ES-I3 (cell line): ENCODE measurements around the gene ANKRD10.
"Not testable (repeated sequence)": the region's sequence is repeated elsewhere in the genome, so short reads cannot be mapped to it uniquely, and the experiment has no call there.

Source experiments
- H3K36me3 ChIP-seq: 2 replicates; pipeline ENCODE4 v1.6.1; 2013; ENCODE audit warnings: mild to moderate bottlenecking, low read length, control low read depth, moderate library complexity; ENCODE audit not compliant: insufficient read depth
- H3K4me1 ChIP-seq: 2 replicates; pipeline ENCODE4 v1.6.1; 2013; ENCODE audit warnings: mild to moderate bottlenecking, control low read depth, low read length; ENCODE audit not compliant: insufficient read depth
- H3K9ac ChIP-seq: 2 replicates; pipeline ENCODE4 v1.6.1; 2013; ENCODE audit warnings: low read depth, mild to moderate bottlenecking, low read length, moderate library complexity
- H3K9me3 ChIP-seq: 2 replicates; pipeline ENCODE4 v1.6.1; 2013; ENCODE audit warnings: mild to moderate bottlenecking, low read length, moderate library complexity; ENCODE audit not compliant: control insufficient read depth, insufficient read depth

The ANKRD10 gene

GRCh38 chr13:110915057-110915873 is at the start of gene ANKRD10:
Gene ANKRD10, minus strand, starts transcription at chr13:110915069. Its CDS starts 135 bp downstream, at chr13:110914934.
- Histone ChIP-seq H3K36me3 (no peaks in the 10 kb centered on the region), H3K9ac (peak within 1 kb of the TSS; percentile 94), H3K9me3 (no peaks in the 10 kb centered on the region), H3K4me1 (peaks cover 19% of the 10 kb centered on the region)

GRCh38 chr13:110964229-110965037 is 49.6 kb upstream of the ANKRD10 start:
- H3K9ac ChIP-seq: no peak overlapping the region
- no peaks in the 10 kb centered on the region for H3K4me1 ChIP-seq
- H3K9me3 ChIP-seq: peaks cover 25% of the 10 kb centered on the region
- no peaks in the 10 kb centered on the region for H3K36me3 ChIP-seq

GRCh38 chr13:110963554-110963970 is 48.7 kb upstream of the ANKRD10 start:
- H3K4me1 ChIP-seq: no peaks in the 10 kb centered on the region
- no peak overlapping the region for H3K9ac ChIP-seq
- H3K9me3 ChIP-seq: peaks cover 25% of the 10 kb centered on the region
- no peaks in the 10 kb centered on the region for H3K36me3 ChIP-seq

GRCh38 chr13:110961959-110962358 is 47.1 kb upstream of the ANKRD10 start:
- Histone ChIP-seq H3K9me3 (peaks cover 25% of the 10 kb centered on the region), H3K36me3 (no peaks in the 10 kb centered on the region), H3K9ac (no peak overlapping the region), H3K4me1 (no peaks in the 10 kb centered on the region; the same call in 1 of the 2 replicates)

GRCh38 chr13:110960204-110960603 is 45.3 kb upstream of the ANKRD10 start:
- no peaks in the 10 kb centered on the region for H3K36me3 ChIP-seq
- peaks cover 17% of the 10 kb centered on the region for H3K9me3 ChIP-seq
- no peaks in the 10 kb centered on the region; the same call in 1 of the 2 replicates for H3K4me1 ChIP-seq
- no peak overlapping the region for H3K9ac ChIP-seq

- H3K4me1 ChIP-seq: no peaks in the 10 kb centered on the region; the same call in 1 of the 2 replicates
- H3K9me3 ChIP-seq: peaks cover 17% of the 10 kb centered on the region
- H3K36me3 ChIP-seq: no peaks in the 10 kb centered on the region
- H3K9ac ChIP-seq: no peak overlapping the region
Observed at GRCh38 chr13:110957931-110958330, 43.1 kb upstream of the ANKRD10 start.

- Histone ChIP-seq H3K36me3 (no peaks in the 10 kb centered on the region), H3K9me3 (peaks cover 14% of the 10 kb centered on the region), H3K9ac (no peak overlapping the region), H3K4me1 (no peaks in the 10 kb centered on the region; the same call in 1 of the 2 replicates)
Observed at GRCh38 chr13:110957181-110957884, 42.5 kb upstream of the ANKRD10 start.

GRCh38 chr13:110956216-110956615 is 41.3 kb upstream of the ANKRD10 start:
- H3K9ac ChIP-seq, H3K36me3 ChIP-seq, H3K4me1 ChIP-seq: not testable (repeated sequence)
- peaks cover 12% of the 10 kb centered on the region for H3K9me3 ChIP-seq

- H3K9ac ChIP-seq, H3K9me3 ChIP-seq, H3K4me1 ChIP-seq, H3K36me3 ChIP-seq: not testable (repeated sequence)
Observed at GRCh38 chr13:110955608-110956007, 40.7 kb upstream of the ANKRD10 start.

GRCh38 chr13:110955072-110955503 is 40.2 kb upstream of the ANKRD10 start:
- H3K36me3 ChIP-seq, H3K4me1 ChIP-seq, H3K9me3 ChIP-seq, H3K9ac ChIP-seq: not testable (repeated sequence)

GRCh38 chr13:110954533-110954920 is 39.7 kb upstream of the ANKRD10 start:
- H3K36me3 ChIP-seq, H3K9me3 ChIP-seq, H3K4me1 ChIP-seq, H3K9ac ChIP-seq: not testable (repeated sequence)

- Histone ChIP-seq H3K4me1 (no peaks in the 10 kb centered on the region; the same call in 1 of the 2 replicates), H3K36me3 (no peaks in the 10 kb centered on the region), H3K9ac (no peak overlapping the region), H3K9me3 (no peaks in the 10 kb centered on the region; the same call in 1 of the 2 replicates)
Observed at GRCh38 chr13:110953833-110954532, 39.1 kb upstream of the ANKRD10 start.

- H3K9me3 ChIP-seq: no peaks in the 10 kb centered on the region; the same call in 1 of the 2 replicates
- no peaks in the 10 kb centered on the region for H3K36me3 ChIP-seq
- no peaks in the 10 kb centered on the region; the same call in 1 of the 2 replicates for H3K4me1 ChIP-seq
- no peak overlapping the region for H3K9ac ChIP-seq
Observed at GRCh38 chr13:110953416-110953815, 38.5 kb upstream of the ANKRD10 start.

- not testable (repeated sequence) for H3K36me3 ChIP-seq, H3K9me3 ChIP-seq, H3K9ac ChIP-seq, H3K4me1 ChIP-seq
Observed at GRCh38 chr13:110952135-110952534, 37.3 kb upstream of the ANKRD10 start.
